Fibroblast of peridontal ligament (primary cell): ENCODE measurements around the gene RAB3GAP2.
"Not testable (repeated sequence)": the region's sequence is repeated elsewhere in the genome, so short reads cannot be mapped to it uniquely, and the experiment has no call there.

Source experiments
- DNase-seq: peaks from one replicate; pipeline ENCODE4 v3.0.0-alpha.2; 2010; ENCODE audit errors: extremely low read depth

The RAB3GAP2 gene

GRCh38 chr1:220203816-220204215 lies 68.4 kb downstream of the RAB3GAP2 start:
- DNase-seq, result no peak

- no peak for DNase-seq
Observed at GRCh38 chr1:220198186-220199005, 73.9 kb downstream of the RAB3GAP2 start.

- DNase-seq, result no peak
Observed at GRCh38 chr1:220195701-220196100, 76.6 kb downstream of the RAB3GAP2 start.

GRCh38 chr1:220189750-220190347 lies 82.4 kb downstream of the RAB3GAP2 start:
- DNase-seq, result peak; percentile 61

GRCh38 chr1:220188538-220188937 lies 83.7 kb downstream of the RAB3GAP2 start:
- no peak for DNase-seq

- DNase-seq, result no peak
Observed at GRCh38 chr1:220186752-220187151, 85.5 kb downstream of the RAB3GAP2 start.

- peak; percentile 53 for DNase-seq
Observed at GRCh38 chr1:220184506-220184905, 87.7 kb downstream of the RAB3GAP2 start.

GRCh38 chr1:220182656-220183055 lies 89.6 kb downstream of the RAB3GAP2 start:
- DNase-seq, result no peak

GRCh38 chr1:220182111-220182510 lies 90.1 kb downstream of the RAB3GAP2 start:
- DNase-seq, result no peak

- no peak for DNase-seq
Observed at GRCh38 chr1:220176540-220176939, 95.7 kb downstream of the RAB3GAP2 start.

GRCh38 chr1:220170836-220171526 lies 101.3 kb downstream of the RAB3GAP2 start:
- DNase-seq, result no peak

GRCh38 chr1:220169887-220170286 lies 102.4 kb downstream of the RAB3GAP2 start:
- DNase-seq, result not testable (repeated sequence)

- no peak for DNase-seq
Observed at GRCh38 chr1:220166853-220167252, 105.4 kb downstream of the RAB3GAP2 start.

- no peak for DNase-seq
Observed at GRCh38 chr1:220164517-220164916, 107.7 kb downstream of the RAB3GAP2 start.

- DNase-seq, result no peak
Observed at GRCh38 chr1:220164116-220164515, 108.1 kb downstream of the RAB3GAP2 start.

GRCh38 chr1:220160027-220160426 lies 112.2 kb downstream of the RAB3GAP2 start:
- peak; percentile 15 for DNase-seq

- DNase-seq, result no peak
Observed at GRCh38 chr1:220159041-220159440, 113.2 kb downstream of the RAB3GAP2 start.

- not testable (repeated sequence) for DNase-seq
Observed at GRCh38 chr1:220158530-220158929, 113.7 kb downstream of the RAB3GAP2 start.

GRCh38 chr1:220157738-220158137 lies 114.5 kb downstream of the RAB3GAP2 start:
- no peak for DNase-seq

- no peak for DNase-seq
Observed at GRCh38 chr1:220156620-220157146, 115.6 kb downstream of the RAB3GAP2 start.

- DNase-seq, result no peak
Observed at GRCh38 chr1:220153147-220153546, 119.1 kb downstream of the RAB3GAP2 start.

GRCh38 chr1:220151454-220151853 lies 120.8 kb downstream of the RAB3GAP2 start:
- no peak for DNase-seq
